Measurements from ENCODE around the gene DNAH5. TPM values are rescaled to one million over a fixed set of nuclear protein-coding genes. Genes with fewer than 3 reads are reported as not detected.

The DNAH5 gene
- polyA plus RNA-seq, 1 donor (not counting 4 experiments of a cell fraction or from before 2014, with no cell fraction given) = 0.73 TPM

DNA sequence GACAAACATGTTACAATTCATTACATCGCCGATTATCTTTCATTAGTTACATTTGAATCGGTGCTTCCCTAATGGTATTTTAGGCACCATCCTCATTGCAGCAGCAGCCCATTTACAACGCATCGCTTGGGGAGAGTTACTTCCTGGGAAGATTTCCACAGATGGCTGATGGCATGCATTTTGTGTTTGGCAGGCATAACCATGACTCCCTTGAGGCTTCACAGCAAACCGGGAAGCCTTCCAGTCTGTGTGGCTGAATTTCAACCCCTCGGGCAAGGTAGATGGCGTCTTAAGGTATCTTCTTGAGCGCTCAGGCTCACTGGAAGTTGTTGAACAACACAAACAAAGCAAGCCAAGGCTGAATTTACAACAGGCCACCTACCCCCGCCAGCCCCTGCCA, 1.6 kb upstream of the DNAH5 start:
- peak overlapping the region; percentile 6 for H2AFZ ChIP-seq (ENCODE audit: control insufficient read depth, low read length)
- H3K27ac ChIP-seq (ENCODE audit: control insufficient read depth, insufficient read depth, low read length) = peak overlapping the region; percentile 39

GRCh38 chr5:13945271-13945670, 783 bp upstream of the DNAH5 start:
- Histone ChIP-seq H3K9me3 (ENCODE audit: control insufficient read depth, low read depth, low read length) (no peaks in the 10 kb centered on the region), H2AFZ (ENCODE audit: control insufficient read depth, low read length) (no peak overlapping the region), H3K4me2 (ENCODE audit: control insufficient read depth, extremely low read depth, insufficient read depth, low read depth, low read length) (peak overlapping the region; percentile 74), H3K9me1 (ENCODE audit: control insufficient read depth, extremely low read depth, insufficient read depth, low read length) (no peaks in the 10 kb centered on the region), H4K20me1 (ENCODE audit: control insufficient read depth, extremely low read depth, insufficient read depth, low read length) (no peaks in the 10 kb centered on the region), H3K4me3 (ENCODE audit: control insufficient read depth in 2 of 3, extremely low read depth in 1 of 3, insufficient read depth in 2 of 3, low read depth in 1 of 3, low read length in 3 of 3) (no peak overlapping the region), H3K9ac (ENCODE audit: control insufficient read depth, extremely low read depth, insufficient read depth, low read length) (no peak overlapping the region), H3K27me3 (ENCODE audit: control insufficient read depth, extremely low read depth, insufficient read depth, low read length) (no peaks in the 10 kb centered on the region), H3K27ac (ENCODE audit: control insufficient read depth, insufficient read depth, low read length) (peak overlapping the region; percentile 24), H3K36me3 (ENCODE audit: control insufficient read depth in 2 of 2, extremely low read depth in 1 of 2, insufficient read depth in 2 of 2, low read length in 2 of 2) (no peaks in the 10 kb centered on the region), H3K4me1 (ENCODE audit: control insufficient read depth, extremely low read depth, insufficient read depth, low read length) (peaks cover 23% of the 10 kb centered on the region), H3K79me2 (ENCODE audit: control insufficient read depth, insufficient read depth, low read length) (no peaks in the 10 kb centered on the region)
- no peak for DNase-seq (ENCODE audit: low read depth, low spot score)
- TF ChIP-seq CTCF (optimal IDR thresholded peaks at IDR 0.05 in 1 of 3, IDR thresholded peaks at IDR 0.05 in 1 of 3, conservative IDR thresholded peaks at IDR 0.05 in 1 of 3; ENCODE audit: extremely low read depth in 1 of 3, insufficient read depth in 2 of 3, low read length in 3 of 3) = no peak
- no peak for TF ChIP-seq EZH2 (IDR thresholded peaks at IDR 0.05; ENCODE audit: low read length)
- dilution Hi-C loops (cut with MboI; ENCODE audit: extremely low pct_ligation_motif_present, low sequenced_read_pairs) = no loop called here
- no peak for FAIRE-seq

More for the DNA sequence above, 1.6 kb upstream of the DNAH5 start:
- no peak for DNase-seq (ENCODE audit: low read depth, low spot score)
- Histone ChIP-seq H3K27me3 (ENCODE audit: control insufficient read depth, extremely low read depth, insufficient read depth, low read length) (no peaks in the 10 kb centered on the region), H3K79me2 (ENCODE audit: control insufficient read depth, insufficient read depth, low read length) (no peaks in the 10 kb centered on the region), H3K9me1 (ENCODE audit: control insufficient read depth, extremely low read depth, insufficient read depth, low read length) (no peaks in the 10 kb centered on the region), H3K36me3 (ENCODE audit: control insufficient read depth in 2 of 2, extremely low read depth in 1 of 2, insufficient read depth in 2 of 2, low read length in 2 of 2) (no peaks in the 10 kb centered on the region), H4K20me1 (ENCODE audit: control insufficient read depth, extremely low read depth, insufficient read depth, low read length) (no peaks in the 10 kb centered on the region), H3K4me2 (ENCODE audit: control insufficient read depth, extremely low read depth, insufficient read depth, low read depth, low read length) (peak overlapping the region; percentile 74), H3K4me3 (ENCODE audit: control insufficient read depth in 2 of 3, extremely low read depth in 1 of 3, insufficient read depth in 2 of 3, low read depth in 1 of 3, low read length in 3 of 3) (peak overlapping the region in 2 of 3 experiments; percentile 36 to 41), H3K9me3 (ENCODE audit: control insufficient read depth, low read depth, low read length) (no peaks in the 10 kb centered on the region), H3K9ac (ENCODE audit: control insufficient read depth, extremely low read depth, insufficient read depth, low read length) (no peak overlapping the region), H3K4me1 (ENCODE audit: control insufficient read depth, extremely low read depth, insufficient read depth, low read length) (peaks cover 23% of the 10 kb centered on the region)
- no peak for TF ChIP-seq CTCF (optimal IDR thresholded peaks at IDR 0.05 in 1 of 3, IDR thresholded peaks at IDR 0.05 in 1 of 3, conservative IDR thresholded peaks at IDR 0.05 in 1 of 3; ENCODE audit: extremely low read depth in 1 of 3, insufficient read depth in 2 of 3, low read length in 3 of 3)
- no peak for TF ChIP-seq EZH2 (IDR thresholded peaks at IDR 0.05; ENCODE audit: low read length)
- FAIRE-seq = peak; percentile 95
- dilution Hi-C loops (cut with MboI; ENCODE audit: extremely low pct_ligation_motif_present, low sequenced_read_pairs) = no loop called here
